Esophagus squamous epithelium (tissue), 4 donors: Measurements from ENCODE around the gene KCNQ1.

Experiments
- POLR2A ChIP-seq, 4 donors: fragments of 450-650 bp; IDR thresholded peaks; one replicate each; pipeline ENCODE4 v1.6.1; 2017; ENCODE audit warnings: antibody characterized with exemption in 4 of 4, mild to moderate bottlenecking in 4 of 4, moderate library complexity in 3 of 4
- TF ChIP-seq, protein P1 (sequence below), 6 experiments: fragments of 450-650 bp in 4 of 6; fragments of 200-600 bp in 2 of 6; sonication (generic) in 2 of 6; IDR thresholded peaks; one replicate each; pipeline ENCODE4 v1.5.1; 2016 to 2019; ENCODE audit warnings: antibody characterized with exemption in 6 of 6, mild to moderate bottlenecking in 4 of 6, moderate library complexity in 4 of 6

DNA sequence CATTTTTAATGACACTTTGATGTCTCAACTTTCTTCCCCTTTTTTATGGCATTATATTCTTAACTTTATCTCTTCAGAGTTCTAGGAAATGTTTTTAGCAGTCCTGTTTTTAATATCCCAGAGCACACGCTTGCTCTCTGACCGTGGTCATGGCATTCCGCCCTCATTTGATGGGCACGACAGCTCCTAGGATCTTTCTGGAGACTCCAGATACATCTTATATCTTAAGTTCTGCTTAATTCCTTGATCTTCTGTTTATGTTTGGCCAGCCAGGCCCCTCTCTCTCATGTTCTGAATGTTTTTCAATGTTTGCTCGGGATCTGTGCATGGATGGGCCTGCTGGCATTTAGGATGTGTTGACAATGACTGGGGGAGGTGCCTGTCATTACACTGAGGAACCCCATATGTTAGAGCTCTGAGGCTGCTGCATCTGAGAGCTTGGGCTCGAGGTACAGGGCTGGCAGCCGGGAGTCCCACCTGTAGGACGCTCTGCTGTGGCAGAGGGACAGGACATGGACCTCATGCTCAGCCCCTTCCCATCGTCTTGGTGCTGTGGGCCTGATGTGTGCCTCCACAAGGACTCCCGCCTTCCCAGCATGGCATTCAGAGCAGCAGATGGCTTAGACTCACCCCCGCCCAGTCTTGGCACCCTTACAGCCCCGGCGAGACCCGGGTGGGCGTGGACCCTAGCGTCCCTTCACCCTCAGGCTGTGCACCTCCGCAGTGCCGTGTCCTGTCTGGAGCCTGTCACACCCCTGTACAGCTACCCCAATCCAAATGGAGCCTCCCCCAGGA lies 365.8 kb downstream of the KCNQ1 start:
- TF ChIP-seq, protein P1, sequence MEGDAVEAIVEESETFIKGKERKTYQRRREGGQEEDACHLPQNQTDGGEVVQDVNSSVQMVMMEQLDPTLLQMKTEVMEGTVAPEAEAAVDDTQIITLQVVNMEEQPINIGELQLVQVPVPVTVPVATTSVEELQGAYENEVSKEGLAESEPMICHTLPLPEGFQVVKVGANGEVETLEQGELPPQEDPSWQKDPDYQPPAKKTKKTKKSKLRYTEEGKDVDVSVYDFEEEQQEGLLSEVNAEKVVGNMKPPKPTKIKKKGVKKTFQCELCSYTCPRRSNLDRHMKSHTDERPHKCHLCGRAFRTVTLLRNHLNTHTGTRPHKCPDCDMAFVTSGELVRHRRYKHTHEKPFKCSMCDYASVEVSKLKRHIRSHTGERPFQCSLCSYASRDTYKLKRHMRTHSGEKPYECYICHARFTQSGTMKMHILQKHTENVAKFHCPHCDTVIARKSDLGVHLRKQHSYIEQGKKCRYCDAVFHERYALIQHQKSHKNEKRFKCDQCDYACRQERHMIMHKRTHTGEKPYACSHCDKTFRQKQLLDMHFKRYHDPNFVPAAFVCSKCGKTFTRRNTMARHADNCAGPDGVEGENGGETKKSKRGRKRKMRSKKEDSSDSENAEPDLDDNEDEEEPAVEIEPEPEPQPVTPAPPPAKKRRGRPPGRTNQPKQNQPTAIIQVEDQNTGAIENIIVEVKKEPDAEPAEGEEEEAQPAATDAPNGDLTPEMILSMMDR (IDR thresholded peaks at IDR 0.05) = no peak
- no peak for TF ChIP-seq POLR2A (IDR thresholded peaks at IDR 0.05)
